IMR-90 (cell line): ENCODE results near the gene RASSF8. TPM values are rescaled to one million over a fixed set of nuclear protein-coding genes. Genes with fewer than 3 reads are reported as not detected.
A peak's percentile ranks its signal among the peaks of the same experiment; 100 is the strongest.

ENCODE experiments used
- ATAC-seq: fragments of 200-7000 bp; cut with Tn5 transposase; 2 replicates; pipeline ENCODE4 v1.9.1; 2020; ENCODE audit warnings: low read depth, mild to moderate bottlenecking, moderate library complexity
- BruUV-seq: library from RNA; stranded (reverse); fragments of 400-500 nt; replicated peaks from 2 replicates; lab custom pipeline; 2021; lab: Mats Ljungman, UMichigan
- CTCF ChIA-PET: fragments of 300-600 bp; formaldehyde crosslinking; extraction: SDS; loops from one replicate; lab custom pipeline; 2021; ENCODE audit warnings: antibody characterized with exemption; lab: Yijun Ruan, JAX
- POLR2A ChIA-PET: fragments of 300-600 bp; sonication (Branson Sonifier 250); formaldehyde crosslinking; loops from one replicate; lab custom pipeline; 2022; ENCODE audit warnings: antibody characterized with exemption; ENCODE audit not compliant: unreplicated experiment; lab: Charles Lee
- DNase-seq: peaks from one replicate; pipeline ENCODE4 v3.0.0; 2013
- H2AFZ ChIP-seq: replicated peaks from 2 replicates; pipeline ENCODE3; 2013; ENCODE audit warnings: low read length, mild to moderate bottlenecking; ENCODE audit not compliant: poor library complexity
- H2AK5ac ChIP-seq: 2 replicates; pipeline ENCODE4 v1.6.1; 2013; ENCODE audit warnings: low read depth, low read length, inconsistent platforms
- H2AK9ac ChIP-seq: replicated peaks from 2 replicates; pipeline ENCODE3; 2013; ENCODE audit warnings: mild to moderate bottlenecking, low read depth, low read length, moderate library complexity; ENCODE audit not compliant: poor library complexity
- H2BK120ac ChIP-seq: 2 replicates; pipeline ENCODE4 v1.6.1; 2013; ENCODE audit warnings: low read depth, low read length, inconsistent platforms
- H2BK15ac ChIP-seq: 3 replicates; pipeline ENCODE4 v1.6.1; 2013; ENCODE audit warnings: low read depth, low read length, inconsistent platforms
- H2BK20ac ChIP-seq: 2 replicates; pipeline ENCODE4 v1.6.1; 2013; ENCODE audit warnings: low read depth, mild to moderate bottlenecking, inconsistent platforms, low read length, moderate library complexity
- H2BK5ac ChIP-seq: 2 replicates; pipeline ENCODE4 v1.6.1; 2013; ENCODE audit warnings: mild to moderate bottlenecking, low read depth, low read length, inconsistent platforms; ENCODE audit not compliant: poor library complexity, severe bottlenecking
- H3K14ac ChIP-seq: replicated peaks from 2 replicates; pipeline ENCODE4 v1.6.1; 2013; ENCODE audit warnings: low read depth, low read length, inconsistent platforms
- H3K18ac ChIP-seq: 2 replicates; pipeline ENCODE4 v1.6.1; 2013; ENCODE audit warnings: low read depth, low read length, control low read depth
- H3K23ac ChIP-seq: 2 replicates; pipeline ENCODE4 v1.6.1; 2013; ENCODE audit warnings: low read depth, low read length, inconsistent platforms
- H3K27ac ChIP-seq: 2 replicates; pipeline ENCODE4 v1.5.1; 2013; ENCODE audit warnings: mild to moderate bottlenecking, control low read depth, low read length; ENCODE audit not compliant: insufficient read depth
- H3K27me3 ChIP-seq: 2 replicates; pipeline ENCODE4 v1.6.1; 2013; ENCODE audit warnings: low read length; ENCODE audit not compliant: control insufficient read depth, insufficient read depth
- H3K36me3 ChIP-seq: 2 replicates; pipeline ENCODE4 v1.6.1; 2013; ENCODE audit warnings: low read length, mixed read lengths; ENCODE audit not compliant: control insufficient read depth, insufficient read depth
- H3K4ac ChIP-seq: 2 replicates; pipeline ENCODE4 v1.6.1; 2013; ENCODE audit warnings: low read depth, low read length, inconsistent platforms
- H3K4me1 ChIP-seq: 2 replicates; pipeline ENCODE4 v1.6.1; 2013; ENCODE audit warnings: low read length, mixed read lengths; ENCODE audit not compliant: control insufficient read depth, insufficient read depth
- H3K4me2 ChIP-seq: 2 replicates; pipeline ENCODE4 v1.6.1; 2013; ENCODE audit warnings: low read depth, mild to moderate bottlenecking, control low read depth, low read length, moderate library complexity
- H3K4me3 ChIP-seq: 2 replicates; pipeline ENCODE4 v1.5.1; 2013; ENCODE audit warnings: low read depth, mild to moderate bottlenecking, control low read depth, low read length, moderate library complexity; ENCODE audit not compliant: insufficient read depth
- H3K56ac ChIP-seq: 2 replicates; pipeline ENCODE4 v1.6.1; 2013; ENCODE audit warnings: low read length, inconsistent platforms; ENCODE audit not compliant: insufficient read depth; ENCODE audit errors: extremely low read depth
- H3K79me1 ChIP-seq, 2 experiments: 2 replicates each; pipeline ENCODE4 v1.6.1; 2013; ENCODE audit warnings: low read length in 2 of 2, inconsistent platforms in 1 of 2, low read depth in 1 of 2
- H3K9ac ChIP-seq: 2 replicates; pipeline ENCODE4 v1.6.1; 2013; ENCODE audit warnings: low read depth, low read length, control low read depth
- H3K9me1 ChIP-seq: 2 replicates; pipeline ENCODE4 v1.6.1; 2013; ENCODE audit warnings: low read length, inconsistent platforms; ENCODE audit not compliant: insufficient read depth
- H3K9me3 ChIP-seq: 2 replicates; pipeline ENCODE4 v1.6.1; 2013; ENCODE audit warnings: low read length; ENCODE audit not compliant: control insufficient read depth, insufficient read depth
- H4K20me1 ChIP-seq: 2 replicates; pipeline ENCODE4 v1.6.1; 2013; ENCODE audit warnings: low read length, inconsistent platforms; ENCODE audit not compliant: insufficient read depth
- H4K5ac ChIP-seq: 2 replicates; pipeline ENCODE4 v1.6.1; 2013; ENCODE audit warnings: mild to moderate bottlenecking, low read depth, low read length, control low read depth
- H4K8ac ChIP-seq, 2 experiments: 2 replicates each; pipeline ENCODE4 v1.6.1; 2013; ENCODE audit warnings: low read depth in 2 of 2, low read length in 2 of 2, control low read depth in 1 of 2, inconsistent platforms in 1 of 2
- H4K91ac ChIP-seq: 2 replicates; pipeline ENCODE4 v1.6.1; 2013; ENCODE audit warnings: low read depth, low read length, inconsistent platforms; ENCODE audit not compliant: insufficient read depth
- CEBPB ChIP-seq: IDR thresholded peaks from 2 replicates; pipeline ENCODE4 v1.6.1; 2012; ENCODE audit warnings: low read depth, low read length, improper control_type of control experiment
- CTCF ChIP-seq: conservative IDR thresholded peaks from 2 replicates; pipeline ENCODE4 v1.5.1; 2012; ENCODE audit warnings: mild to moderate bottlenecking, low read depth, low read length, improper control_type of control experiment
- MAFK ChIP-seq: IDR thresholded peaks from 2 replicates; pipeline ENCODE4 v1.6.1; 2012; ENCODE audit warnings: low read depth, low read length, improper control_type of control experiment
- MXI1 ChIP-seq: IDR thresholded peaks from 2 replicates; pipeline ENCODE4 v1.6.1; 2012; ENCODE audit warnings: low read depth, mild to moderate bottlenecking, low read length, moderate library complexity, borderline replicate concordance
- WGBS, 2 experiments: methylation state at CpG; one replicate each; pipeline versions ENCODE4 v1.1.5 to v1.1.7; 2013; ENCODE audit warnings: missing lambda C conversion rate in 2 of 2; ENCODE audit not compliant: insufficient read length in 1 of 2; ENCODE audit errors: extremely low coverage in 2 of 2; 5-methylcytosine and 5-hydroxymethylcytosine counted together
- dilution Hi-C: fragments of 300-500 bp; cut with HindIII; formaldehyde crosslinking; loops from one replicate; pipeline ENCODE4 v1.14.3; 2018; ENCODE audit warnings: low sequenced_read_pairs; ENCODE audit not compliant: unreplicated experiment
- in situ Hi-C: fragments of 300-500 bp; cut with MboI; formaldehyde crosslinking; loops from 3 replicates; pipeline ENCODE4 v1.14.3; 2019; ENCODE audit warnings: low sequenced_read_pairs, inconsistent platforms, mixed read lengths
- intact Hi-C: fragments of 100-400 bp; cut with micrococcal nuclease; formaldehyde crosslinking; loops from 2 replicates; pipeline ENCODE4 v1.10.0; 2022
- polyA plus RNA-seq, 3 experiments: library from polyadenylated mRNA; depleted of rRNA; stranded (reverse); fragments of >200 nt; gene quantifications; 2 replicates each; pipeline ENCODE4 v1.2.3, GENCODE V29; 2012; ENCODE audit warnings: low replicate concordance in 1 of 3
- total RNA-seq: library from RNA; depleted of rRNA; stranded (reverse); fragments of >200 nt; gene quantifications from 2 replicates; pipeline ENCODE4 v1.2.3, GENCODE V29; 2012

Gene RASSF8
- total and polyA plus RNA-seq, 2 of the 4 experiments (the other 2 are of a cell fraction): 10.8 to 50.5 TPM

GRCh38 chr12:25939606-25940005, 18.9 kb upstream of the RASSF8 start:
- H4K8ac ChIP-seq: no peak overlapping the region
- no peak for TF ChIP-seq MXI1
- TF ChIP-seq MAFK: no peak
- TF ChIP-seq CEBPB: peak; percentile 64
- no peak for TF ChIP-seq CTCF
- no peak overlapping the region for H3K56ac ChIP-seq
- no peak overlapping the region for H3K14ac ChIP-seq
- no peak overlapping the region for H2BK15ac ChIP-seq
- POLR2A ChIA-PET: no interaction called here
- no peak overlapping the region for H3K4me2 ChIP-seq
- H3K9ac ChIP-seq: no peak overlapping the region
- no peaks in the 10 kb centered on the region for H3K27me3 ChIP-seq
- H3K27ac ChIP-seq: no peak overlapping the region
- peaks cover 8% of the 10 kb centered on the region for H3K9me3 ChIP-seq
- no peak overlapping the region for H3K23ac ChIP-seq
- H2BK20ac ChIP-seq: no peak overlapping the region
- no CpG with 5 or more reads among the region's 2 CpGs for WGBS, 2 experiments
- H3K18ac ChIP-seq: no peak overlapping the region
- no peak overlapping the region for H2BK5ac ChIP-seq
- H2BK120ac ChIP-seq: no peak overlapping the region
- H4K91ac ChIP-seq: no peak overlapping the region
- dilution Hi-C loops: no loop called here
- no peaks in the 10 kb centered on the region for H3K79me1 ChIP-seq
- BruUV-seq: no TSS peak
- CTCF ChIA-PET: no interaction called here
- H4K5ac ChIP-seq: no peak overlapping the region
- intact Hi-C loops: loop anchor here (10.0 kb wide), 1 partner anchor 75 kb away; no protein-coding TSS in a partner anchor
- no peak overlapping the region for H2AK9ac ChIP-seq
- DNase-seq (no peak), ATAC-seq (no peak)
- H4K20me1 ChIP-seq: no peaks in the 10 kb centered on the region
- H3K4ac ChIP-seq: no peak overlapping the region
- no peaks in the 10 kb centered on the region for H3K9me1 ChIP-seq
- no peak overlapping the region for H2AFZ ChIP-seq
- H2AK5ac ChIP-seq: no peak overlapping the region
- H3K4me3 ChIP-seq: no peak overlapping the region
- H3K4me1 ChIP-seq: peaks cover 6% of the 10 kb centered on the region
- in situ Hi-C loops: no loop called here
- H3K36me3 ChIP-seq: no peaks in the 10 kb centered on the region
